HG03442 (cell line): ENCODE measurements around the gene ST6GALNAC3.
"Not testable (repeated sequence)": the region's sequence is repeated elsewhere in the genome, so short reads cannot be mapped to it uniquely, and the experiment has no call there.

Source experiments
- ATAC-seq: cut with Tn5 transposase; IDR thresholded peaks from one replicate; pipeline ENCODE4 v1.9.1; 2021; ENCODE audit warnings: mild to moderate bottlenecking, moderate library complexity; ENCODE audit not compliant: unreplicated experiment

The ST6GALNAC3 gene

DNA sequence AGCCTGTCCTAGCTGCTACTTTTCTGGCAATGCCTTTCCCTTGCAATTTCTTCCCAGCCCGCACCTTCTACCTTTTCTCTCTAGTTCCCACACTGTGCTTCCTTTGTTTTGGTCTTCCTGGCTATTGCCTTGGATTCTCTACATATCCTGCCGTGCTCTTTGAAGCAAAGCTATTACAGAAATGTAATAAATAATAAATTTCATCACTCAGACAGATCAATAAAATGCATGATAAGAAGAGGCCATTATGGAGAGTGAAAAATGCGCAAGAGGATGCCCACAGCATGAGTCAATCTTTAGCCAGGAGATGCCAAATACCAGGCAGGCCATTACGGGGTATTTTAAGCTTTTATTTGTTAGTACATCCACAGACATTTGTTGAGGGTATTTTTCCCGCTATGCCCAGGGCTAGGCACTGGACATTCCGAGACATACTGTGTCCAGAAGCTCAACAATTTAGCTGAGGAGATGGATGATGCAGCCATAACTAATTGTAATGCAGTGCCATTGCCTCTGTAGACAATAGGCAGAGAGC lies 163.6 kb downstream of the ST6GALNAC3 start:
- ATAC-seq = no peak

- no peak for ATAC-seq
Observed at GRCh38 chr1:76239470-76239918, 164.9 kb downstream of the ST6GALNAC3 start.

DNA sequence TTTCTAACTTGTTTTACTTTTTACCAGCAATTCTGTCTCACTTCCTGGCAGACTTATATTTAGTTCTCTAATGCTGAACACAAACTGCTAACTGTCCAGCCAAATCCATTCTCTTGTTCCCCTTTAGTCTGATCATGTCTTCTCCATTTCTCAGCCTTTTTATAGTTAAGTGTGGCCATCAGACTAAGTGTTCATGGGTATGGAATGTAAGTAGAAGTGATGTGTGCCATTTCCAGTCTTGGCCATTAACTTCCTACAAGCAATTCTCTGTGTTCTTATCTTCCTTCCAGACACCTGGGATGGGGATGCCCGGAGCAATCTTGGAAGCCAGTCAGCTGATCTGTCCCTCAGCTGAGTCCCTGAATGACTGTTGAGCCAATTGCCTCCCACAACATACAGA lies 165.8 kb downstream of the ST6GALNAC3 start:
- ATAC-seq = no peak

DNA sequence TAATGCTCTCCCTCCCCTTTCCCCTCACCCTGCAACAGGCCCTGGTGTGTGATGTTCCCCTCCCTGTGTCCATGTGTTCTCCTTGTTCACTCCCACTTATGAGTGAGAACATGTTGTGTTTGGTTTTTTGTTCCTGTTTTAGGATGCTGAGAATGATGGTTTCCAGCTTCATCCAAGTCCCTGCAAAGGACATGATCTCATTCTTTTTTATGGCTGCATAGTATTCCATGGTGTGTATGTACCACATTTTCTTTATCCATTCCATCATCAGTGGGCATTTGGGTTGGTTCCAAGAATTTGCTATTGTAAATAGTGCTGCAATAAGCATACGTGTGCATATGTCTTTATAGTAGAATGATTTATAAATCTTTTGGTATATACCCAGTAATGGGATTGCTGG lies 168.0 kb downstream of the ST6GALNAC3 start:
- not testable (repeated sequence) for ATAC-seq

DNA sequence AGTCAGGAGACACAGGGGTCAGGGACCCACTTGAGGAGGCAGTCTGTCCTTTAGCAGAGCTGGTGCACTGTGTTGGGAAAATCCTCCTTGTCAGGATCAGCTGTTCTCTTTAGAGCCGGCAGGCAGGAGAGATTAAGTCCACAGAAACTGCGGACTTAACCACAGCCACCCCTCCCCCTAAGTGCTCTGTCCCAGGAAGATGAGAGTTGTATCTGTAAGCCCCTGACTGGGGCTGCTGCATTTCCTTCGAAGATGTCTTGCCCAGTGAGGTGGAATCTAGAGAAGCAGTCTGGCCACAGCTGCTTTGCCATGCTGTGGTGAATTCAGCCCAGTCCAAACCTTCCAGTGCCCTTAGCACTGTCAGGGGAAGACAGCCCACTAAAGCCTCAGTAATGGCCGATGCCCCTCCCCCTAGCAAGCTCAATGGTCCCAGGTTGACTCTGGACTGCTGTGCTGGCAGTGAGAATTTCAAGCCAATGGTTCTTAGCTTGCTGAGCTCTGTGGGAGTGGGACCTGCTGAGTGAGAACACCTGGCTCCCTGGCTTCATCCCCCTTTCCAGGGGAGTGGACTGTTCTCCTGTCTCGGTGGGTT lies 172.8 kb downstream of the ST6GALNAC3 start:
- no peak for ATAC-seq

DNA sequence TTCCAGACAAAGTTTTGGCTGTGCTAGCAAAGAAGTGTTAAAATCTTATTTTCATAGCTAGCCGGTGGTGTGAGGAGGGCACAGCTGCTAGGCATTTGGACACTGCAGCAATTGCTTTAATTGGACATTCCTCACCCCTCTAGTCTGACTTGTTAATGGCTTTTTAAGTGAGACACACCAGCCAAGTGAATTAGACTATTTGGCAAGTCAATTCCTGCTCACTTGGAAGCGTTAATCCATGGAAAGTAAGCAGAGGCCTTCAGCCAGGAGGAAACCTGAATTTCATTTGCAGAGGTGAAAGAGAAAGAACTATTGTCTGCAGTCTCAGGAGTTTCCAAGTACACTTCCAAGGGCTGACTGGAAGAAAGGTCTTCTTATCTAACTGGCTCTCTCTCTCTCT lies 175.7 kb downstream of the ST6GALNAC3 start:
- ATAC-seq = no peak

DNA sequence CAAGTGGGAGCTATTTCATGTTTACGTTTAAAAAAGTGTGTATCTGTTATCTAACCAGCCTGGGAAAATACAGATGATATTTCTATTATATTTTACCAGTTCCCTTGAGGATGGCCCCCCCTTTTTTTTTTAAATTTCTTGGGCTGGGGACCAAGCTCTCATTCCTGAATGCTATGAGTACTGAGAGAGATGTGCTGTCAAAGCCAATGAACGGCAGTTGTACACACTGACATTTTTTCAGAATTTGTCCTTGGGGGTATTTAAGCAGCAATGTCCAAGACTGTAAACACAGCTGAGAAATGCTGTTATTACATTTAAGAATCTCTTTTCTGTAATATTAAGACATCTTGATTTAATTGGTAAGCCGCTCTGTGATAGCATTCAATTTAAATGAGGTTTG lies 177.9 kb downstream of the ST6GALNAC3 start:
- ATAC-seq = no peak

DNA sequence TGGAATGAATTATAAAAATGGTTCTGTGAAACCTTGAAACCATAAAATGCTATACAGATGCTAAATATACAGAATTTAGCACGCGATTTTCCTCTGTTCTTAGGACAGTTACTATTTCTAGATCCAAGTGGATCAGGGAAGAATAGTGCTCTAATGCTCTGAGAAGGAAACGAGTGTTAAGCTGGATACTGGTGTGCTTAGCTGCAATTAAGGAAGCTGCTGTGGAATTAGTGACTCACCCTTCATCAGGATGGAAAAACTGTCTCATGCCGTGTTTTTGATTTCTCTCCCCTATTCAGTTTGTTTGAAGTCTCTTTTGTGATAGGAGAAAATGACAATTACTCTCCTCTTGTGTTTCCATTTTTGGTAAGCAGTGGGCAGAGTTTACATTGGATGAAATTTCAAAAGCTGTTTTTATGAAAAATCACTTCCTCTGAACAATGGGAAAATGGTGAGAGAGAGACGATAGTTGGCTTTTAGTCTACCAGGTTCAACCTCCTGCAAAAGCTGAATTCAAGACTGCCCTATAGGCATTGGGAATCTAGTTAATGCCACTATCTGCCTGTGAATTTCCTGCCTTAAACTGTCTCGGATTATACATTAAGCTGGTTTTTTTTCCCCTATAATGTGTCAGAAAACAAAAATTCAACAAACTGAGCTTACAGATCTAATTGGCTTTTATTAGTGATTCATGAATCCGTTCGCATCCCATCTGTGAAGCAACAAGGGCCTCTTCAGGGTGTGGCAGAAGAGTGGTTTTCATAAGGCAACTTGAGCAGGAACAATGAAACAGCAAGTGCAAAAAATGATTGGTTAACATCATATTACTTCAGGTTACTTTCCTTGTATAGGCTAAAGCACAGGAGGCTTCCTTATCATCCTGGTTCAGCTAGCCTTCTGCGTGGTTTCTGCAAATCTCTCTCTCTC lies 179.8 kb downstream of the ST6GALNAC3 start:
- no peak for ATAC-seq

GRCh38 chr1:76256289-76257223 lies 182.0 kb downstream of the ST6GALNAC3 start:
- ATAC-seq = no peak

DNA sequence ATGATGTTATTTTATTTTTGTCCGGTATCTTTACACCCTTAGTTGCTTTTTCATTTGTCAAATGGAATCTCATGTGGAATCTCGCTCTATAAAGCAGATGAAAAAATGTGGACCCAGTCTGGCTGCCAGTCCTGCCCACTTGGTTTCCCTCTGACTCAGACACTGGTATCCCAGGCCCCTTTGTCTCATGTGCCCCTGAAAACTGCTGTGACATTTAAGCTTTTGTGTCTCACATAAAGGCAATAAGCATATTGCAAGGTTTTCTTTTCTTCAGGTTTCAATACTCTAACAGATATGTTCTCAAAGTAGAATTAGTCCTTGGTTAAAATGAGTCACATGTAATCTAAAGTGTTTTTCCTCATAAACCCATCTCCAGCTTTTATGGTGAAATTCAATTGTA lies 183.3 kb downstream of the ST6GALNAC3 start:
- ATAC-seq = no peak

DNA sequence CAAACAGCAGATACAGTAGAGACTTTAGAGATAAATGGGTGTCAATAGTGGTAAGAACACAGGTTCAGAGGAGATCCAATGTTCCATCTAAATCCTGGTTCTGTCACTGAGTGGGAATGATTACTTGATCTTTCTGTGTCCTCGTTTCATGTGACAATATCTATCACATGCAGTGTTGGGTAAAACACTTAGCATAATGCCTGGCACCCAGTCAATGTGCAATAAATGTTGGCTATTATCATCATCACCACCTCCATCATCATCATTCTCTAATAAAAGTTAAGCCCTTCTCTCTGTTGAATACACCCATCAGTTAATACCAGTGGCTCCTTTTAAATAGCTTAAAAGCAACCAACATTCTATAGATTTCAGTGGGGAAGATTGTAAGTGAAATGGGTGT lies 184.7 kb downstream of the ST6GALNAC3 start:
- no peak for ATAC-seq

GRCh38 chr1:76260279-76260678 lies 185.7 kb downstream of the ST6GALNAC3 start:
- no peak for ATAC-seq

GRCh38 chr1:76262601-76263000 lies 188.1 kb downstream of the ST6GALNAC3 start:
- ATAC-seq = no peak

DNA sequence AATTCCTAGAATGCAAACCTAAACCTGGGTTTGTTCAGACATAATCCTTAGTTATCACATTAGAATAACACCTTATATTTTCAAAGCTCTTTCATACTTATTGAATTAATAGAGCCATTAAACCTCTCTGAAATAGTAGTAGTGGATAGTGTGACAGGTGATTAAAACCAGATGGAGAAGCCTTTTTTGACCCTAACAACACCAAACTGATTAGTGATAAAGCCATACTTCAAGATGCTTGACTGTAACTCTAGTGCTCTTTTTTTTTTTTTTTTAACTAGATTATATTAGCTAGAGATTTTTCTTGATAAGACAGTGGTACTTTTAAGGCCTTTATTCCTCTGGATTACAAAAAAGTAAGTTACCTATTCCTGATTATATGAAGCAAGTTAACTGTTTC lies 190.1 kb downstream of the ST6GALNAC3 start:
- no peak for ATAC-seq

DNA sequence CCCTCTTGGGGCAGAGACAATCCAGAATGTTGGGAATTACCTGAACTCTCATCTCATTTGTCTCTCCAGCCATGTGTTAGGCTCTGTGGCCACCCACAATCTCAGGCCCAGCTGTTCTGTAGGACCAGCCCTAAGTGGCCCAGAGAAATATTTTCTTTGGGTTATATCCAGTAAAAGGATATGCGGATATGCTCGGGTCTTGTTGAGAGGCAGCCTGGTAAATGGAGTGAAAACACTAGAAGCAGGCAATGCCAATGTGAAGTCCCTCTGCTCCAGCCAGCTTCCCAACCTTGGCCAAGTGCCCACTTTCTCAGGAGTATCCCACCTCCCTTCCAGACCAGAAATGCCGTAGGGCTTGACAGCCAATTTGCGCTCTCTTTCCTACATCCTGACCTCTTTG lies 192.2 kb downstream of the ST6GALNAC3 start:
- ATAC-seq = no peak

DNA sequence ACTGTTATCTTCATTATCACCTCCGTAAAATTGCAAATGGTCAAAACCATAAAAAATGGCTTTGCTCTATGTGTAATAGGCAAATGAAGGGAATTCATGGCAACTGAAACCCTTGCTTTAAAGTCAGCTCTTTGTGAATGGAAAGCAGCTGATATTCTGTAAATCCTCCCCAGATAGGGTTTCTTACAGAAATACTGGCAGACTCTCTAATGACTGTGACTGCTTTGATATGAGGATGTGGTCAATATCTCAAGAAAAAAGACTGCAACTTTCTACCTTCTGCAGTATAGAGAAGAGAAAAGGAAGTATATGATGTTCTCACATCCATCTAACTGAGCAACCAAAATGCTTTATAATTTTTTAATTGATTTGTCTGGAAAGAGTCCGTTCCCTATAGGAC lies 193.1 kb downstream of the ST6GALNAC3 start:
- ATAC-seq = no peak

- no peak for ATAC-seq
Observed at GRCh38 chr1:76268341-76268740, 193.8 kb downstream of the ST6GALNAC3 start.

DNA sequence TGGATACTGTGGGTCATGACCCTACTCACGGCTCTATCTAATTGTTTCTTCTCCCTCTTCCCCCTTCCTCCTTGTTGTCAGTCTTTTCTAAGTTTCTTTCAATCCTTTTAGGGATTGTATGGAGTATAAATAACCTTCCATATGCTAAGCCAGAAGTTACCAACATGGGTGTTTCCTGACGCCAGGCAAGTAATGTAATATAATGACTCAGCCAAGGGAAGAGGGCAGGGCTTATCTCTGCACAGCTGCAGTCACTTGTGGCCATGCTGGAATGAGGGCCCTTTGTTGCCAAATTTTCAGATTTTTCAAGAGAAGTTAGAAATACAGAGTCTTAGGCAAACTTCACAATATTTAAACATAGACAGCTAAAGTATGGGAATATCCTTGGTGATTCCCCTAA lies 194.6 kb downstream of the ST6GALNAC3 start:
- ATAC-seq = no peak

DNA sequence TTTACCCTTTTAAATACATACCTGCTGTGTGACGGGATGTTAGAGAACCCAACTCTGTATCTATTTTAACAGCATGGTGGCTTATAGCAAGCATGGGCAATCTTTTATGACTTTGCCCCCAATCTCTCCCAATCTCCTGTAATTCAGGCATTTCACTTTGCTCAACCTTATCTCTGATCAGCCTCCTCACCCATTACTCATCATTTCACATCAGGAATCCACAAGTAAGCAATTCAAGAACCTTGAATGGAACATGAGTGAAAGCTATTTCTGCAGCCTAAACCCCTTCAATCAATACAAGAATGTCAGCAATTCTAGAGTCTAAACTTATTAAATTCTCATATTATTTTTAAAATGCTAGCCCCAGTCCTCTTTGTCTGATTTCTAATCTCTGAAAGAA lies 199.8 kb downstream of the ST6GALNAC3 start:
- no peak for ATAC-seq

DNA sequence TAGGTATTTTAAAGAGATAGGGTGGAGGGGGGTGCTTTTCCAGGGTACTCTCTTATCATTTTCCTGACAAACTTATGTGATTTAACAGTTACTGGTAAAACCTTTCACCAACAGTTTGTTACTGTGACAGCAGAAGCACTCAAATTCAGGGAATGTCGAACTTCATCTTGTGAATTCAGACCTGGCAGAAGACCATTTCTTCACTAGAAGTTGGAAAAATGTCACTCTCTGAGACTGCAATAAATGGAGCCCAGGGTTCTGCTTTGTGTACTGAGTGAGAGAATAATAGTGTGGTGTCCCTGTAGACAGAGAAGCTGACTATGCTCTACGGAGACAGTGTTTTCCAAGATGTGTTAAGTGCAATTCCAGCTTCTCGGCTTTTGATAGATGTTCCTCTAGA lies 200.2 kb downstream of the ST6GALNAC3 start:
- no peak for ATAC-seq

GRCh38 chr1:76278711-76279100 lies 204.2 kb downstream of the ST6GALNAC3 start:
- ATAC-seq = no peak
